Colon (tissue), 2 donors: Measurements from ENCODE around the gene KIAA0319L.

Source experiments
- FAIRE-seq: peaks from 2 replicates; lab custom pipeline; 2012; peaks lifted over from hg19 to GRCh38; lab: Jason Lieb, UNC
- donor health status: control.
- donor health status: control.

The KIAA0319L gene

GRCh38 chr1:35561972-35562680 lies 4.9 kb upstream of the KIAA0319L start:
- FAIRE-seq, result no peak

DNA sequence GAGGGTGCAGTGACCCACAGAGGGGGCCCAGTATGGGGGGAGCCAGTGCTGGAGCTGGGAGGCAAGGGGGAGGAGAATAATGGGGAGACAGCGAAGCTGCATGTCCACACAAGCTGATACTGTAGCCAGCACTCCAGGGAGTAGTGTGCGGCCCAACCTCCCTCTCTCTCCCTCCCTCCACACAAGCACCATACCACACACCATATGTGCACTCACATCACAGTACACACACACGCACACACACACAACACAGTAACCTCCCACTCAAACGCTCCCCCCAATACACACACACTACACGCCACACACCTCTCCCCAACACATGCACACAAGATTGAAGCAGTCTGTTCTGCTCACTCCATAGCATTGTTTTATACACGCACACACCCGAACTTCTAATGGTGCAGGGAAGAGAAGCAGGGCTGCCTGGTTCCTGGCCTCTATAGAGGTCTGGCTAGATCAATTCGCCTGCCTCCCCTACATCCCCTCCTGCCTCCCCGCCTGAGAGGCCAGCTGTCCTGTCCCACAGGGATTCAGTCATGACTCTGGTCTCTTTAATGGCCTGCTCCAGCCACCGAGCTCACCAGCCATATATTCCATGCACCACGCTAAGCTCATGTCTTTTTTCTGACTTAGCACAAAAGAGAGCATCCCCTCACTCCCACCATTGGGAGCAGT lies 4.2 kb upstream of the KIAA0319L start:
- FAIRE-seq, result no peak

- FAIRE-seq, result no peak
Observed at GRCh38 chr1:35560256-35561225, 3.3 kb upstream of the KIAA0319L start.

GRCh38 chr1:35559317-35559944 lies 2.2 kb upstream of the KIAA0319L start:
- FAIRE-seq, result no peak

DNA sequence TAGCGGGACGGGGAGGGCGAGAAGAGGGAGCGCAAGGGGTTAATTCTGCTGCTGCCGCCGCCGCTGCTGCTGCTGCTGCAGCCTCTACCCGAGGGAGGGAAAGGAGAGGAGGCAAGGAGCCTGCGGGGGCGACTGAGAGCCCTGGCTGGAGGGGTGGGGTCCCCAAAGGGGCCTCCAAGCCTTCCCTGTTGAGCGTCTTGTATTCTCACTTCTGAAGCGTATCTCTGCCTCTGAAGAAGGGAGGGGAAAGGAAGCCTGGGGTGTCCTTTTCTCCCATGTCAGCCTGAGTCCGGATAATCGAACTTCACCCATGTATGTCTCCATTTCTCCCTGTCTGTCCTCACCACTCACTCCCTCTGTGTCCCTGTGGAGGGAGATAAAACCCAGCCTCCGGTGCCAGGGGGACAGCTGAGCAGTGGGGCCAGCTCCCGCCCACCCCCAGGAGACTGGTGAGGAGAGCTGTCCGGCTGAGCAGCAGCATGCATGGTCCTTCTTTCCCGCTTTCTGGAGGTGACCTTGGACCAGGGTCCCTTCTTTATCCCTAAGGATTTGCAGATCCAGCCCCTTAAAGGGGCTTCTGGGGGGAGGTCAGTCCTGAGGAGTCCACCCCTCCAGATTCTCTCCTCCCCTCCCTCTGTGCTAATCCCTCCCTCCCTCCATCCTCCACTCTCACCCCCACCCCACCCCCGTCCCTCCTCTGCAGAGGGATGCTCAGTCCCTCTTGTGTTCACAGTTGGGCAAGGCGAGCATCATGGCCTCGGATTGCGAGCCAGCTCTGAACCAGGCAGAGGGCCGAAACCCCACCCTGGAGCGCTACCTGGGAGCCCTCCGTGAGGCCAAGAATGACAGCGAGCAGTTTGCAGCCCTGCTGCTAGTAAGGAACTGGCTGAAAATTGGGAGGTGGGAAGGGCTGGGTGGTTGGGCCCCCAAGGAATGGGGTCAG lies 1.4 kb upstream of the KIAA0319L start:
- FAIRE-seq, result no peak

DNA sequence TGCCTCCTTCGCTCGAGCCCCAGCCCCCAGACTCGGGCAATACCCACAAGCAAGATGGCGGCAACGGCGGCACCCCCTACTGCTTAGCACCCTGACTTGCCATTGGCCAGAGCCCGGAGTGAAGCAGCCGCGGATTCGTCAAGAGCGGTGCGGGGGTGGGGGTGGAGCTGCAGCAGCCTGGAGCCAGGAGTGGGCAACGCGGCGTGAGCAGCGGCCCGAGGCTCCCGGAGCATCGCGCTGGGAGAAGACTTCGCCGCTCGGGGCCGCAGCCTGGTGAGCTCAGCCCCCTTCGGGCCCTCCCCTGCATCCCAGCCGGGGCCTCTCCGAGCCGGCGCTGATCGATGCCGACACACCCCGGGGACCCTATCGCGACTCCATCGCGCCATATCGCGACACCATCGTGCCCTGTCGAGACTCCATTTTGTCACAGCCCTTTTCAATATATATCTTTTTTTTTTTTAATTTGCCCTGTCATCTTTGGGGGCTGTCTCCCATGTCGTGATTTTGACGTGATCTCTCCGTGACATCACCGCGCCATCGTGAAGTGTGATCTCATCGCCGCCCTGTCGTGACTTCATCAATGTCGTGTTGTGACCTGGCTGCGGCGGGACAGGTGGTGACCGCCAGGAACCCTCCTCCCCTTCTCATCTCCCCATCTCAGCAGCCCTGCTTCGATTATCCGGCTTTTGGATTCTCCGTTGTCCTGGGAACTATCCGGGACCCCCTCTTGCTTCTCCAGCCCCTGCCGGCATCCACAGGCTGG lies 589 bp upstream of the KIAA0319L start, which contains the start of gene NCDN:
NCDN (plus strand) TSS at position 189 of the 763 bp plus-strand sequence; CDS start at position 581, 392 bp downstream.
- FAIRE-seq, result no peak

GRCh38 chr1:35556484-35557117 lies 602 bp downstream of the KIAA0319L start:
- no peak for FAIRE-seq

GRCh38 chr1:35555601-35556477 lies 1.4 kb downstream of the KIAA0319L start:
- FAIRE-seq, result no peak

DNA sequence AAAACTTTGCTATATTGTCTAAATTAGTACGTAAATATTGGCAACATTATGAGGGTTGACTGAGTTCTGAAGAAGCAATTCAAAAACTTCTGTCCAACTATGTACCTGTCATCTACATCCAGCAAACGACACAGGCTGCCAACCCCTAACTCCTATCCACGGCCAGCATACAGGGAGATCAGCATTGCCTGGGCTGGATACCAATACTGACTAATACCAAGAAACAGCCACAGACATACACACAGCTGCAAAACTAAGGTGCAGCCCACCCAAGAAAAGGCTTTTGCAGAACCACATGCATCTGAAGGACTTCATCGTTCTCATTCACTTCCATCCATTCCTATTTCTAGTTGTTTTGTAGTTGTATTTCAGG lies 2.0 kb downstream of the KIAA0319L start:
- FAIRE-seq, result no peak

- no peak for FAIRE-seq
Observed at GRCh38 chr1:35554266-35555211, 2.7 kb downstream of the KIAA0319L start.

GRCh38 chr1:35553851-35554250 lies 3.4 kb downstream of the KIAA0319L start:
- FAIRE-seq, result no peak

DNA sequence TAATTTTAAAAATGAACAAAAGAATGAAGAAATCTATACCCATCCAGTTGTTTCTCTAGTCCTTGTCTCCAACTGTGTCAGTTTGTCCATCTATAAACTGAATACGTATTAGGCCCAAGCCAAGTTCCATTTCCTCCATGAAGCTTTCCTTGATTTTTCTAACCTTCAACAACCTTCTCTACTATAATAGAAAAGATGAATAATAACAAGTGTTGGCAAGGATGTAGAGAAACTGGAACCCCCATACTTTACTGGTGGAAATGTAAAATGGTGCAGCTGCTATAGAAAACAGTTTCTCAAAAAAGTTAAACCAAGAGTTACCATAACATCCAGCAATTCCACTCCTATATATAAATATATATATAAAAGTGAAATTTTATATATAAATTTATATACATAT lies 10.6 kb downstream of the KIAA0319L start:
- FAIRE-seq, result no peak

DNA sequence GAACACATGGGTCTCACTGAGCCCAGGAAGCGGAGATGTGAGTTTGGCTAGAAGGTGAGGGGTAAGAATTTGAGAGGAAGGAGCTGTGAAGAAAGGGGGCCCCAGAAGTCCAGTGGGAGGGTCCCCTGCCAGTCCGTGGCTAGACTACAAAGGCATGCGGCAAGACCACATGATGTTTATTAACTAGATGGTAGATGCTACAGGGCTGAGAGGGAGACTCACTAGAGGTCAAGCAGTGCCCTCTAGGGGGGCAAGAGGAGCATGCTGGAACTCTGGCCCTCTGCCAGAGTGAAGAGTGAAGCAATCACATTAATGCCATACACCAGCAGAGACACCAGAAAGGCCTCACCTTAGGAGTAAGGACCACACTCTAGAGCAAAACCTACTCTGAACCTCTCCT lies 12.2 kb downstream of the KIAA0319L start:
- FAIRE-seq, result no peak

- no peak for FAIRE-seq
Observed at GRCh38 chr1:35539824-35540261, 17.4 kb downstream of the KIAA0319L start.

- no peak for FAIRE-seq
Observed at GRCh38 chr1:35539073-35539823, 18.0 kb downstream of the KIAA0319L start.

DNA sequence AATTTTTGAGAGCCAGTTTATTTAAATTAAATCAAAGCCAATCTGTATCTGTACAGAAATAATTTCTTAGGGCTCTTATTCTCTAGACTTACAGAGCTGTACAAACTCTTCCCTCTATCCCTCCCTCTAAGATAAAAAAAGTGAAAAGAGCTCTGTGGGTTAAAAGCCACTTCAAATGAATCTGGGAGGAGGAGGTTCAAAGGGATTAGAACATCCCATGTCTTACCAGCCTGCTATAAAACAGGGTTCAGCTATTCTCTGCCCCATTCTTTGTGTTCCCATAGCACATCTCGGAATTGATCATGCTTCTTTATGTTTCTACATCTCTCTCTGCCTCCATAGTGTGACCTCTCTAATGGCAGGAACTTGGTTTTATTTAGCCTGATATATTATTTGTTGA lies 19.4 kb downstream of the KIAA0319L start:
- FAIRE-seq, result no peak
